GM12892 (cell line): ENCODE results near the gene HSPA1L. TPM values are rescaled to one million over a fixed set of nuclear protein-coding genes. Genes with fewer than 3 reads are reported as not detected.
"Not testable (repeated sequence)": the region's sequence is repeated elsewhere in the genome, so short reads cannot be mapped to it uniquely, and the experiment has no call there.

Experiments used
- DNase-seq: peaks from one replicate; pipeline ENCODE4 v3.0.0; 2011; ENCODE audit not compliant: insufficient read length
- FAIRE-seq: peaks from 2 replicates; lab custom pipeline; 2011; peaks lifted over from hg19 to GRCh38; lab: Jason Lieb, UNC
- POLR2A ChIP-seq: IDR thresholded peaks from 2 replicates; pipeline ENCODE4 v1.6.1; 2011; ENCODE audit warnings: low read depth, low read length, control low read depth
- POLR2AphosphoS5 ChIP-seq: IDR thresholded peaks from 2 replicates; pipeline ENCODE4 v1.6.1; 2011; ENCODE audit warnings: low read depth, low read length, control low read depth
- TAF1 ChIP-seq: IDR thresholded peaks from 2 replicates; pipeline ENCODE4 v1.6.1; 2011; ENCODE audit warnings: low read depth, mild to moderate bottlenecking, control low read depth, low read length, borderline replicate concordance
- polyA plus RNA-seq: library from polyadenylated mRNA; unstranded; fragments of >200 nt; gene quantifications from one replicate; pipeline ENCODE4 v1.2.1, GENCODE V29; 2012; ENCODE audit warnings: missing spikeins, inconsistent platforms; ENCODE audit not compliant: missing spikeins

The HSPA1L gene
- 1.2 TPM for polyA plus RNA-seq

- peak; percentile 5 for FAIRE-seq
- peak; percentile 57 for DNase-seq
Observed at GRCh38 chr6:31815025-31815838, at the start of gene HSPA1L, which contains the start of gene HSPA1A. HSPA1L (minus strand) TSS chr6:31815283; CDS start chr6:31811972, 3,311 bp downstream. HSPA1A (plus strand) TSS chr6:31815543; CDS start chr6:31815757, 214 bp downstream.

GRCh38 chr6:31864818-31865204 is 49.7 kb upstream of the HSPA1L start:
- DNase-seq (no peak), FAIRE-seq (no peak)
- TF ChIP-seq TAF1 (no peak), POLR2A (no peak), POLR2AphosphoS5 (no peak)

More at GRCh38 chr6:31815025-31815838, at the start of gene HSPA1L, which contains the start of gene HSPA1A:
- TF ChIP-seq POLR2A (peak; percentile 78), POLR2AphosphoS5 (peak; percentile 46), TAF1 (no peak)

GRCh38 chr6:31864123-31864562 is 49.1 kb upstream of the HSPA1L start:
- not testable (repeated sequence) for DNase-seq, FAIRE-seq

- peak; percentile 64; the same call in 1 of the 2 replicates for TF ChIP-seq TAF1
- peak; percentile 98 for TF ChIP-seq POLR2A
- peak; percentile 96 for TF ChIP-seq POLR2AphosphoS5
- FAIRE-seq (peak; percentile 98), DNase-seq (peak; percentile 99)
Observed at GRCh38 chr6:31862344-31863235, 47.5 kb upstream of the HSPA1L start, which contains the start of gene NEU1. NEU1 (minus strand) TSS chr6:31862821; CDS start chr6:31862776, 45 bp downstream.

- TF ChIP-seq POLR2AphosphoS5 = no peak
- no peak for TF ChIP-seq POLR2A
- TF ChIP-seq TAF1 = no peak
- FAIRE-seq (no peak), DNase-seq (no peak)
Observed at GRCh38 chr6:31861919-31862343, 46.8 kb upstream of the HSPA1L start.

- no peak for DNase-seq
- TF ChIP-seq TAF1 (no peak), POLR2A (no peak), POLR2AphosphoS5 (no peak)
- FAIRE-seq = no peak
Observed at GRCh38 chr6:31861150-31861549, 46.1 kb upstream of the HSPA1L start.

- DNase-seq (no peak), FAIRE-seq (no peak)
- TF ChIP-seq POLR2A (no peak), POLR2AphosphoS5 (no peak), TAF1 (no peak)
Observed at GRCh38 chr6:31860349-31860748, 45.3 kb upstream of the HSPA1L start.

GRCh38 chr6:31859923-31860322 is 44.8 kb upstream of the HSPA1L start:
- TF ChIP-seq POLR2AphosphoS5 (no peak), TAF1 (no peak)
- DNase-seq (no peak), FAIRE-seq (no peak)

- DNase-seq (no peak), FAIRE-seq (no peak)
- no peak for TF ChIP-seq TAF1
- no peak for TF ChIP-seq POLR2AphosphoS5
- TF ChIP-seq POLR2A = no peak
Observed at GRCh38 chr6:31858707-31859106, 43.6 kb upstream of the HSPA1L start.

GRCh38 chr6:31857774-31858173 is 42.7 kb upstream of the HSPA1L start:
- not testable (repeated sequence) for DNase-seq, FAIRE-seq

GRCh38 chr6:31851980-31852718 is 37.1 kb upstream of the HSPA1L start:
- FAIRE-seq, DNase-seq: not testable (repeated sequence)
